Hematopoietic multipotent progenitor cell treated with erythropoietin and hydrocortisone succinate and interleukin-3 and kit ligand, for 6 days (in vitro differentiated cells): ENCODE data around the gene INTU.

Source experiments
- DNase-seq: peaks from one replicate; pipeline ENCODE4 v3.0.0-alpha.2; 2015

Gene INTU

DNA sequence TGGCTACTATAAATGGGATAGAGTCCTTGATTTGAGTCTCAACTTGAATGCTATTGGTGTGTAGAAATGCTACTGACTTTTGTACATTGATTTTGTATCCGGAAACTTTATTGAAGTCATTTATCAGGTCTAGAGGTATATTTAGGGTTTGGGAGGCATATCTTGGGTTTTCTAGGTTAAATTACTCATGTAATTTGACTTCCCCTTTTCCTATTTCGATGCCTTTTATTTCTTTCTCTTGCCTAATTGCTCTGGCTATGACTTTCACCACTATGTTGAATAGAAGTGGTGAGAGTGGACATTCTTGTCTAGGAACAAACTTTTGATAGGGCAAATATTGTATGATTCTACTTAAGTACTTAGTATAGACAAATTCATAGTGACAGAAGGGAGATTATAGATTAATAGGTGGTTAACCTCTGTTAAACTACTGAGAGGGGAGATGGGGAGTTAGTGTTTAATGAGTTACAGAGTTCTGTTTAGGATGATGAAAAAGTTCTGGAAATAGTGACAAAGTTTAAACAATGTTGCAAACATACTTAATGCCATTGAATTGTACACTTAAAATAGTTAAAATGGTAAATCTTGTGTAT is 126.6 kb downstream of the INTU start:
- DNase-seq: no peak

DNA sequence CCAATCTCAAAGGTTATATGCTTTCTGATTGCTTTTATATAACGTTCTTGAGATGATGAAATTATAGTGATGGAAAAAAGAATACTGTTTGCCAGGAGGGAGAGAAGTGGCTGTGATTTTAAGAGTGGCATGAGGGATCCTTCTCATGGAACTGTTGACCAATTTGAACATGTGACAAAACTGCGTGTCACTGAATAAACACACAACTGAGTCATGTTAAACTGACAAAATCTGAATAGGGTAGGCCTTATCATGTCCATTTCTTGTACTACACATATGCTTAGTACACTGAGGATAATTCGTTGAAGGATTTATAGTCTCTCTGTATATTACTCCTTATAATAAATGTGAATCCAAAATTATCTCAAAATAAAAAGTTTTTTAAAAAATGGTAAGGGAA is 127.1 kb downstream of the INTU start:
- DNase-seq: no peak

DNA sequence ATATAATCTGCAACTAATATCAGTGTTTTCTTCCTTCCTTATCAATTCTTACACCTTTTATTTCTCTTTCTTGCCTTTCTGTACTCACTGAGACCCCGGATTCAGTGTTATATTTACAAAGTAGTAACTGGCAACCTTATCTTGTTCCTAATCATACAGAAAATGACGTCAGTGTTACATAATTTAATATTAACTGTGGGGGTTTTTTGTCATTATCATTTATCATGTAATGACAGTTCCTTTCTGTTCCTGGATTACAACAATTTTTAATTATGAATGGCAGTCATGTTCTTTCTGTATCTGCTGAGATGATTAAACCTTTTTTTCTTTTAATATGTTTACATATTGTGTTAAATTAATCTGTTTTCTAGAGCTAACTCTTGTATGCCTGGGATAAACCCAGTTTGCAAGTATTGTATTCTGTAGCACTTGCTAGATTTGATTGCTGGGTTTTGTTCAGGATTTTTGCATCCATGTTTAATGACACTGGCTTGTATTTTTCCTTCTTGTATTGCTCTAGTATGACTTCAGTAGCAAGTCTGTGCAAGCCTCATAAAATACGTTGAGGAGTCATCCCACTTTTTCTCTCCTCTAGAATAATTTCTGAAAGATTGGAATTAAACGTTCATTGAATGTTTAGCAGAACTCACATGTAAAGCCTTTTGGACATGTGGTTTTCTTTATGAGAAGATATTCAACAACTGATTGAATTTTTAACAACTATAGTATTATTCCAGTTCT is 138.9 kb downstream of the INTU start:
- peak; percentile 27 for DNase-seq

DNA sequence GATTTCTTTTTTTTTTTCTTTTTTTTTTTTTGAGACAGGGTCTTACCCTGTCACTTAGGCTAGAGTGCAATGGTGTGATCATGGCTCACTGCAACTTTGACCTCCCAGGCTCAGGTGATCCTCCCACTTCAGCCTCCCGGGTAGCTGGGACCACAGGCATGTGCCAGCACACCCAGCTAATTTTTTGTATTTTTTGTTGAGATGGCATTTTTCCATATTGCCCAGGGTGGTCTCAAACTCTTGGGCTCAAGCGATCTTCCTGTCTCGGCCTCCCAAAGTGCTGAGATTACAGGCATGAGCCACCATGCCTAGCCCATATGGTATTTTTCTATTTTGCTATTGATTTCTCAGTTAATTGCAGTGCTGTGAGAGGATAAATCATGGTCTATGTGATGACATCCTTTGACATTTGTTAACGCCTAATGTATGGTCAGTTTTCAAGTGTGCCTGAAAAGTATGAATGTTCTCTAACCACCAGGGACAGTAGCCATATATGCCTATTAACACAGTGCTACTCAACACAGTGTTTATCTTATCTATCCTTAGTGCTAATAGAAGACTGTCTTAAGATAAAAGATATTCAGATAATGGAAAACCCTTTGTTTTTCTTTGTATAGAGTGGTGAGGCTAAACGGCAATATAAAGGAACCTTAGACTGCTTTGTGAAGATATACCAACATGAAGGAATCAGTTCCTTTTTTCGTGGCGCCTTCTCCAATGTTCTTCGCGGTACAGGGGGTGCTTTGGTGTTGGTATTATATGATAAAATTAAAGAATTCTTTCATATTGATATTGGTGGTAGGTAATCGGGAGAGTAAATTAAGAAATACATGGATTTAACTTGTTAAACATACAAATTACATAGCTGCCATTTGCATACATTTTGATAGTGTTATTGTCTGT is 140.3 kb downstream of the INTU start:
- DNase-seq: no peak

DNA sequence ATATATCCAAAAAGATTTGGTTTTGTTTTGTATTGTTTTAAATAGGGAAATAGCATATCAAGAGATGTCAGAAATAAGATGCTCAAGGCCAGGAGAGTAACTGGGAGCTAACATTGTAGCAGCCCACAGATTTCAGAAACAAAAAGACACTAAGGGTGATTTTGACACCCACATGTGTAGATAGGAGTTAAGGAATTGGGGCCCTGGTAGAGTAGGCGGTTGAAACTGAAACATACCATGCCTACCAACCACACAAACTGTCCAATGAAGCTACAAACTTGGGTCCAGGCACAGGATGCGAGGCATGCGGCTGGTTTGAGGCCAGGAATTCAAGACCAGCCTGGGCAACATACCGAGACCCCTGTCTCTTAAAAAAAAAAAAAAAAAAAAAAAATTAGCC is 143.1 kb downstream of the INTU start:
- DNase-seq: no peak
